ENCODE data around the gene KBTBD12.
"Not testable (repeated sequence)": the region's sequence is repeated elsewhere in the genome, so short reads cannot be mapped to it uniquely, and the experiment has no call there.

The KBTBD12 gene

GRCh38 chr3:127886231-127886955 lies 28.6 kb upstream of the KBTBD12 start:
- H3K9ac ChIP-seq (ENCODE audit: insufficient read length): no peak overlapping the region

GRCh38 chr3:127886956-127887231 lies 28.1 kb upstream of the KBTBD12 start:
- Histone ChIP-seq H3K4me3 (no peak overlapping the region), H3K27ac (no peak overlapping the region), H3K9me3 (ENCODE audit: low read depth, low read length) (no peaks in the 10 kb centered on the region), H3K9ac (ENCODE audit: insufficient read length) (no peak overlapping the region), H3K36me3 (ENCODE audit: insufficient read depth, low read length) (no peaks in the 10 kb centered on the region)
- TF ChIP-seq FOXP2 (optimal IDR thresholded peaks at IDR 0.05; ENCODE audit: control extremely low read depth, extremely low read length, insufficient read depth): no peak
- no peak for TF ChIP-seq POLR2AphosphoS5 (IDR thresholded peaks at IDR 0.05; ENCODE audit: borderline replicate concordance, low read depth, low read length)
- no peak for TF ChIP-seq EZH2 (IDR thresholded peaks at IDR 0.05)
- DNase-seq (ENCODE audit: low read depth, low spot score): no peak

More at GRCh38 chr3:127886231-127886955, 28.6 kb upstream of the KBTBD12 start:
- Histone ChIP-seq H3K9me3 (ENCODE audit: low read depth, low read length) (no peaks in the 10 kb centered on the region), H3K27ac (no peak overlapping the region), H3K4me3 (no peak overlapping the region), H3K36me3 (ENCODE audit: insufficient read depth, low read length) (no peaks in the 10 kb centered on the region)
- no peak for TF ChIP-seq POLR2AphosphoS5 (IDR thresholded peaks at IDR 0.05; ENCODE audit: borderline replicate concordance, low read depth, low read length)
- TF ChIP-seq EZH2 (IDR thresholded peaks at IDR 0.05): no peak
- no peak for TF ChIP-seq FOXP2 (optimal IDR thresholded peaks at IDR 0.05; ENCODE audit: control extremely low read depth, extremely low read length, insufficient read depth)
- no peak for DNase-seq (ENCODE audit: low read depth, low spot score)

GRCh38 chr3:127887321-127887720 lies 27.7 kb upstream of the KBTBD12 start:
- Histone ChIP-seq H3K4me3 (no peak overlapping the region), H3K36me3 (ENCODE audit: insufficient read depth, low read length) (no peaks in the 10 kb centered on the region), H3K9me3 (ENCODE audit: low read depth, low read length) (no peaks in the 10 kb centered on the region), H3K27ac (no peak overlapping the region), H3K9ac (ENCODE audit: insufficient read length) (no peak overlapping the region)
- no peak for TF ChIP-seq POLR2AphosphoS5 (IDR thresholded peaks at IDR 0.05; ENCODE audit: borderline replicate concordance, low read depth, low read length)
- TF ChIP-seq EZH2 (IDR thresholded peaks at IDR 0.05): no peak
- TF ChIP-seq FOXP2 (optimal IDR thresholded peaks at IDR 0.05; ENCODE audit: control extremely low read depth, extremely low read length, insufficient read depth): no peak
- DNase-seq (ENCODE audit: low read depth, low spot score): no peak

DNA sequence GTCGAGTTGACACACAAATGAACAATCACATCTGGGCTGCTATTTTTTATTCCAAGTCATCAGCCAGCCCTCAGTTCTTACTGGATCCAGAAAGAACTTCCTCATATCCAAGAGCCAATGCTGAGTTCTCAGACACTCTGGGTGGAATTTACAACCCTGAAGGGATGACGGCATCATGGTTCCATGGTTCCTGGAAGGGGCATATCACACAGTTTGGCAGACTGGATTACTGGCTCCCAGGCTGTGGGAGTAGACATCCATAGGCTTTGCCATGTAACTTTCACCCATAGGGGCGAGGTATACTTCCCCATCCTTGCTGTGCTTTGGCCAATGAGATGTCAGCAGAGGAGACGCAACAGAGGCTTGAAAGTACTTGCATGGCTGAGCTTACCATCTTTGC lies 26.9 kb upstream of the KBTBD12 start:
- Histone ChIP-seq H3K27ac (no peak overlapping the region), H3K4me3 (no peak overlapping the region), H3K9me3 (ENCODE audit: low read depth, low read length) (no peaks in the 10 kb centered on the region), H3K9ac (ENCODE audit: insufficient read length) (no peak overlapping the region), H3K36me3 (ENCODE audit: insufficient read depth, low read length) (no peaks in the 10 kb centered on the region)
- TF ChIP-seq EZH2 (IDR thresholded peaks at IDR 0.05): no peak
- no peak for TF ChIP-seq POLR2AphosphoS5 (IDR thresholded peaks at IDR 0.05; ENCODE audit: borderline replicate concordance, low read depth, low read length)
- TF ChIP-seq FOXP2 (optimal IDR thresholded peaks at IDR 0.05; ENCODE audit: control extremely low read depth, extremely low read length, insufficient read depth): no peak
- DNase-seq (ENCODE audit: low read depth, low spot score): no peak

DNA sequence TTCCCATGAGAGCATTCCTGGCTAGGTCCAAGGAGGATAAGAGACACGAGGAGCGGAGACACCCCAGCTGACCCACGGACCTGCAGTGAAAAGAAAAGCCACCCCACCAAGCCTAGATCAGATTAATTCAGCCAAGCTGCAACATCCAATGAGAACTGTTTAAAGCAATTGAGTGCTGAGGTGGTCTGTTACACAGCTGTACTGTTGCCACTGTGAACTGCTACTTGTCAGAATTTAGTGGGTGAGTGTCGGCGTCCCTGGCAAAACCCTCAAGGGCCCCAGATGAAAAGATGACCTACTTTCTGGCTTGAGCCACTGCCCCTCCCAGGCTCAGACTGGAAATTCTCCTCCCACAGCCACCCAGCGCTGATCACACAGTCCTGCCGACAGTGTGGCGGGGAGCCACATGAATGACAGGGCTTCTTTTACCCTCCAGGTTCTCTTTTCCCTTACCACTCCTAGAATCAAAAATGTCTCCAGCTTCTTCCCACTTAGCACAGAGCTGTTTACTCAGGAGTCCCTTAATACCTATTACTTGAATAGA lies 26.4 kb upstream of the KBTBD12 start:
- H3K9me3 ChIP-seq (ENCODE audit: low read depth, low read length): no peaks in the 10 kb centered on the region
- no peak for DNase-seq (ENCODE audit: low read depth, low spot score)
- no peak overlapping the region for H3K9ac ChIP-seq (ENCODE audit: insufficient read length)
- H3K36me3 ChIP-seq (ENCODE audit: insufficient read depth, low read length): no peaks in the 10 kb centered on the region
- no peak for TF ChIP-seq FOXP2 (optimal IDR thresholded peaks at IDR 0.05; ENCODE audit: control extremely low read depth, extremely low read length, insufficient read depth)
- TF ChIP-seq EZH2 (IDR thresholded peaks at IDR 0.05): no peak
- no peak for TF ChIP-seq POLR2AphosphoS5 (IDR thresholded peaks at IDR 0.05; ENCODE audit: borderline replicate concordance, low read depth, low read length)
- H3K4me3 ChIP-seq: no peak overlapping the region
- no peak overlapping the region for H3K27ac ChIP-seq

GRCh38 chr3:127889461-127889863 lies 25.6 kb upstream of the KBTBD12 start:
- DNase-seq (ENCODE audit: low read depth, low spot score): no peak
- H3K9me3 ChIP-seq (ENCODE audit: low read depth, low read length): no peaks in the 10 kb centered on the region
- H3K9ac ChIP-seq (ENCODE audit: insufficient read length): no peak overlapping the region
- no peak overlapping the region for H3K4me3 ChIP-seq
- H3K36me3 ChIP-seq (ENCODE audit: insufficient read depth, low read length): no peaks in the 10 kb centered on the region
- no peak for TF ChIP-seq FOXP2 (optimal IDR thresholded peaks at IDR 0.05; ENCODE audit: control extremely low read depth, extremely low read length, insufficient read depth)
- no peak for TF ChIP-seq EZH2 (IDR thresholded peaks at IDR 0.05)
- no peak for TF ChIP-seq POLR2AphosphoS5 (IDR thresholded peaks at IDR 0.05; ENCODE audit: borderline replicate concordance, low read depth, low read length)
- H3K27ac ChIP-seq: no peak overlapping the region

DNA sequence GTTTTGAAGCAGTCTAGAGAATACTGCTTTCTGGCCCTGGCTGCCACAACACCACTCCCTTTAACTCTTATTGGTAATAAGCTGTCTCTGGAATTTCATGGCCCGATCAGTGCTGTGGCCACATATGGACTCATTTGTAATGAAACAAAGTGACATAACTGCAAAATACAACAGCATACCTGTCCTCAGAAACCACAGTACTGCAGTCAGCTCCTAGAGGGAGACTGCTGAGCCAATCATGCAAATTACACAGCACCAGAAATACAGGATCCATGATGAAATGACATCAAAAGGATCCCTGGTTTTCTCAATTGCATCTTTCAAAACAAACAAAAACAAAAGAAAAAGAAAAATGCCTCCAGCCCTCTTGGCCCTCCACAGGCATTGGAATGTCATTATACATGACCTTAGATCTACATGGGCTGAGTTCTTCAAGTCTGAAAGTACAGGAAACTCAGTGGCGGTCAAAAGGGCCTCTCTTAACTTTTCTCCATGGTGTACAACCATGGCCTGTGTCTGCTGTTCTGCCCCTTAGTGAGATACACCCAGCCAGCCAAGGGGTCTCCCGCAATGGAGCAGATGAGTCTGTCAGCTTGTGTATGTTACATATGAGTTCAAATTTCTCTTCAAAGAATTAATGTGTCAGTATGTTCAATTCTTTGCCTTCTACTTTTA lies 24.9 kb upstream of the KBTBD12 start:
- TF ChIP-seq FOXP2 (optimal IDR thresholded peaks at IDR 0.05; ENCODE audit: control extremely low read depth, extremely low read length, insufficient read depth) (no peak), EZH2 (IDR thresholded peaks at IDR 0.05) (no peak), POLR2AphosphoS5 (IDR thresholded peaks at IDR 0.05; ENCODE audit: borderline replicate concordance, low read depth, low read length) (no peak)
- Histone ChIP-seq H3K9ac (ENCODE audit: insufficient read length) (no peak overlapping the region), H3K27ac (no peak overlapping the region), H3K4me3 (no peak overlapping the region), H3K9me3 (ENCODE audit: low read depth, low read length) (no peaks in the 10 kb centered on the region), H3K36me3 (ENCODE audit: insufficient read depth, low read length) (no peaks in the 10 kb centered on the region)
- no peak for DNase-seq (ENCODE audit: low read depth, low spot score)

DNA sequence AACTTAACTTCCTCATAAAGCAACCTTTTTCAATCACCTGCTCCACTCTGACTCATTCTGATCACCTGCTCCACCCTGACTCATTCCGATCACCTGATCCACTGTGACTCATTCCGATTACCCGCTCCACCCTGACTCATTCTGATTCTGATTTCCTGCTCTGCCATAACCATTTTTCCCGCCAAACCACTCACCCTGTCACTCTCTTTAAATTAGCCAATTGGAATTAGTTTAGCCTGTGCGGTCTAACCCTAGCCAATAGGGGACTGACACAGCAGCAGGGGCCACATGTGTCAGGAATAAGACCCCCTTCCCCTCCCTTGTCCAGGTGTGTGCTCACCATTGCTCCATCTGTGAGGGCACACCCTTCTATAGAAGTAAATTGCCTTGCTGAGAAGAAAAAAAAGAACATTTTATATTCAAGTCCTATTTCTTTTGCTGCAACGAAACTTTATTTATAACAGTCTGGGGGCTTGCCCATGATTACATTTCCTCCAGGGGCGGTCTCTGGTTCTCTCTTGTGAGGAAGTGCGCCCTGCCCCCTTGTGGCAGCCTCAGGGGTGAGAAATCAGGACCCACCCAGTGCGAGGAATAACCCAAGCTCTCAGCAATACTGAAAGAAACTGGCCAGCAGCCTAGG lies 24.3 kb upstream of the KBTBD12 start:
- not testable (repeated sequence) for H3K4me3 ChIP-seq; H3K36me3 ChIP-seq (ENCODE audit: insufficient read depth, low read length); H3K27ac ChIP-seq; H3K9me3 ChIP-seq (ENCODE audit: low read depth, low read length); H3K9ac ChIP-seq (ENCODE audit: insufficient read length); DNase-seq (ENCODE audit: low read depth, low spot score)
